Activated CD4-positive, alpha-beta T cell treated with anti-CD3 and anti-CD28 coated beads for 36 hours (primary cell): Measurements from ENCODE around the gene ANKRD18A. TPM values are rescaled to one million over a fixed set of nuclear protein-coding genes. Genes with fewer than 3 reads are reported as not detected.
"Not testable (repeated sequence)": the region's sequence is repeated elsewhere in the genome, so short reads cannot be mapped to it uniquely, and the experiment has no call there.

Experiments
- ATAC-seq: fragments of 200-7000 bp; cut with Tn5 transposase; one replicate; pipeline ENCODE4 v1.10.0; 2021; ENCODE audit warnings: mild to moderate bottlenecking, moderate library complexity
- CTCF ChIA-PET: fragments of 350-600 bp; sonication (Branson Sonifier 250); formaldehyde crosslinking; loops from one replicate; lab custom pipeline; 2021; ENCODE audit warnings: antibody characterized with exemption; lab: Charles Lee
- POLR2A ChIA-PET: fragments of 350-600 bp; sonication (Branson Sonifier 250); formaldehyde crosslinking; loops from one replicate; lab custom pipeline; 2021; ENCODE audit warnings: antibody characterized with exemption, inconsistent platforms; lab: Charles Lee
- DNase-seq: peaks from one replicate; pipeline ENCODE4 v3.0.0-alpha.2; 2020
- H3K27ac Mint-ChIP-seq: one replicate; pipeline ENCODE4 v1.8.0; 2021; ENCODE audit warnings: mixed read lengths
- H3K27me3 Mint-ChIP-seq: one replicate; pipeline ENCODE4 v1.8.0; 2021; ENCODE audit warnings: mixed read lengths
- H3K36me3 Mint-ChIP-seq: one replicate; pipeline ENCODE4 v1.8.0; 2021; ENCODE audit warnings: low read depth, mixed read lengths
- H3K4me1 Mint-ChIP-seq: one replicate; pipeline ENCODE4 v1.8.0; 2021; ENCODE audit warnings: mixed read lengths
- H3K4me3 Mint-ChIP-seq: one replicate; pipeline ENCODE4 v1.8.0; 2021; ENCODE audit warnings: mild to moderate bottlenecking, moderate library complexity, mixed read lengths
- H3K9me3 Mint-ChIP-seq: one replicate; pipeline ENCODE4 v1.8.0; 2021; ENCODE audit warnings: low read depth, mixed read lengths
- intact Hi-C, 2 experiments: fragments of 100-400 bp; cut with DNase I in 1 of 2; cut with micrococcal nuclease in 1 of 2; formaldehyde crosslinking; loops; one replicate each; pipeline versions ENCODE4 v1.14.2 to v1.15.1; 2022 to 2024; cut with DNase I, micrococcal nuclease
- total RNA-seq, 2 experiments: library from RNA; stranded (reverse); gene quantifications; one replicate each; pipeline ENCODE4 v1.2.3, GENCODE V29; 2021

ANKRD18A gene
- total RNA-seq, 2 experiments from 2014 or later = 6.4 to 7.5 TPM

DNA sequence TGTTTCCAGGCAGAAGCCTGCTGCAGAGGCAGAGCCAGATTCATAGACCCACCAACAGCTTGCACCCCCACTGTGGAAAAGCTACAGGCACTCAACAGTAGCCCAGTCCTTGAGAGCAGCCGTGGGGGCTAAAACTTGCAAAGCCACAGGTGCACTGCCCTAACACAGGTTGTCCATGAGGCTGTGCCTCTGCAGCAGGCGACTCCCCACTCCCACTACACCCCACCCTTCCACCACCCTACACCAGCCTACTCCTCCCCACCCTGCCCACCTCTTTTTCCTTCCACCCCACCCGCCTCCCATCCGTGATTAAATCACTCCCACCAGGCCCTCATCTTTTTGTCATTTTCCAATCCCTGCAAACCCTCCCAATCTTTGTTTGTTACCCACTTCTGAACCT is 55.2 kb downstream of the ANKRD18A start:
- H3K27ac Mint-ChIP-seq, H3K9me3 Mint-ChIP-seq, POLR2A ChIA-PET, intact Hi-C loops, ATAC-seq, CTCF ChIA-PET, H3K36me3 Mint-ChIP-seq, H3K4me3 Mint-ChIP-seq, H3K27me3 Mint-ChIP-seq, H3K4me1 Mint-ChIP-seq, DNase-seq: not testable (repeated sequence)

DNA sequence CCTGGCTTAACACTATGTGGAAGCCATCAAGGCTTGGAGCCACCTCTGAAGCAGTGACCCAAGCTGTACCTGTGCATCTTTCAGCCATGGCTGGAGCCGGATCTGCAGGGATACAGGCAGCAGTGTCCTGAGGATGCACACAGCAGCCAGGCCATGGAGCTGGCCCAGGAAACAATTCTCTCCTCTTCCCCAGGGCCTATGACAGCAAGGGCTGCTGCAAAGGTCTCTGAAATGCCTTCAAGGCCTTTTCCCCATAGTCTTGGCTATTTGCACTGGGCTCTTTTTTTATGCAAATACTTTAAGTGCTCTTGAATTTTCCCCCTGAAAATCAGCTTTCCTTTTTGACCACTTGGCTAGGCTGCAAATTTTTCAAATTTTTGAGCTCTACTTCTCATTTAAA is 56.5 kb downstream of the ANKRD18A start:
- H3K27me3 Mint-ChIP-seq, POLR2A ChIA-PET, CTCF ChIA-PET, DNase-seq, H3K4me3 Mint-ChIP-seq, H3K36me3 Mint-ChIP-seq, ATAC-seq, intact Hi-C loops, H3K9me3 Mint-ChIP-seq, H3K27ac Mint-ChIP-seq, H3K4me1 Mint-ChIP-seq: not testable (repeated sequence)

GRCh38 chr9:38561134-38561533 is 59.3 kb downstream of the ANKRD18A start:
- H3K27ac Mint-ChIP-seq, CTCF ChIA-PET, H3K4me1 Mint-ChIP-seq, H3K4me3 Mint-ChIP-seq, POLR2A ChIA-PET, DNase-seq, H3K9me3 Mint-ChIP-seq, intact Hi-C loops, ATAC-seq, H3K27me3 Mint-ChIP-seq, H3K36me3 Mint-ChIP-seq: not testable (repeated sequence)

DNA sequence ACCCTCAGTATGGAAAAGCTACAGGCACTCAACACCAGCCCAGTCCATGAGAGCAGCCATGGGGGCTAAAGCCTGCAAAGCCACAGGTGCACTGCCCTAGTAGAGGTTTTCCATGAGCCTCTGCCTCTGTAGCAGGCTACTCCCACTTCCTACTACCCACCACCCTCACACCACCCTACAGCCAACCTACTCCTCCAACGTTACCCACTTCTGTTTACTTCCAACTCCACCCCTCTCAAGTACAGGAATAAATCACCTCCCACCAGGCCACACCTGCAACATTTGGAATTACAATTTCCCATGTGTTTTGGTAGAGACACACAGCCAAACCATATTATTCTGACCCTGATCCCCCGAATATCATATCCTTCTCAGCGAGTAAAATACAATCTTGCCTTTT is 61.2 kb downstream of the ANKRD18A start:
- ATAC-seq, H3K36me3 Mint-ChIP-seq, H3K9me3 Mint-ChIP-seq, DNase-seq, H3K4me3 Mint-ChIP-seq, H3K4me1 Mint-ChIP-seq, POLR2A ChIA-PET, H3K27ac Mint-ChIP-seq, CTCF ChIA-PET, intact Hi-C loops, H3K27me3 Mint-ChIP-seq: not testable (repeated sequence)

GRCh38 chr9:38557746-38558145 is 62.6 kb downstream of the ANKRD18A start:
- H3K4me3 Mint-ChIP-seq, H3K9me3 Mint-ChIP-seq, H3K4me1 Mint-ChIP-seq, H3K27ac Mint-ChIP-seq, CTCF ChIA-PET, H3K36me3 Mint-ChIP-seq, intact Hi-C loops, ATAC-seq, H3K27me3 Mint-ChIP-seq, POLR2A ChIA-PET, DNase-seq: not testable (repeated sequence)

- ATAC-seq, H3K4me3 Mint-ChIP-seq, H3K27ac Mint-ChIP-seq, intact Hi-C loops, POLR2A ChIA-PET, H3K4me1 Mint-ChIP-seq, CTCF ChIA-PET, DNase-seq, H3K9me3 Mint-ChIP-seq, H3K27me3 Mint-ChIP-seq, H3K36me3 Mint-ChIP-seq: not testable (repeated sequence)
Measured at GRCh38 chr9:38554966-38555365, 65.4 kb downstream of the ANKRD18A start.

- H3K36me3 Mint-ChIP-seq, H3K27ac Mint-ChIP-seq, intact Hi-C loops, H3K27me3 Mint-ChIP-seq, H3K9me3 Mint-ChIP-seq, ATAC-seq, H3K4me3 Mint-ChIP-seq, POLR2A ChIA-PET, CTCF ChIA-PET, DNase-seq: not testable (repeated sequence)
- H3K4me1 Mint-ChIP-seq = peaks cover 12% of the 10 kb centered on the region
Measured at GRCh38 chr9:38553019-38553418, 67.4 kb downstream of the ANKRD18A start.

DNA sequence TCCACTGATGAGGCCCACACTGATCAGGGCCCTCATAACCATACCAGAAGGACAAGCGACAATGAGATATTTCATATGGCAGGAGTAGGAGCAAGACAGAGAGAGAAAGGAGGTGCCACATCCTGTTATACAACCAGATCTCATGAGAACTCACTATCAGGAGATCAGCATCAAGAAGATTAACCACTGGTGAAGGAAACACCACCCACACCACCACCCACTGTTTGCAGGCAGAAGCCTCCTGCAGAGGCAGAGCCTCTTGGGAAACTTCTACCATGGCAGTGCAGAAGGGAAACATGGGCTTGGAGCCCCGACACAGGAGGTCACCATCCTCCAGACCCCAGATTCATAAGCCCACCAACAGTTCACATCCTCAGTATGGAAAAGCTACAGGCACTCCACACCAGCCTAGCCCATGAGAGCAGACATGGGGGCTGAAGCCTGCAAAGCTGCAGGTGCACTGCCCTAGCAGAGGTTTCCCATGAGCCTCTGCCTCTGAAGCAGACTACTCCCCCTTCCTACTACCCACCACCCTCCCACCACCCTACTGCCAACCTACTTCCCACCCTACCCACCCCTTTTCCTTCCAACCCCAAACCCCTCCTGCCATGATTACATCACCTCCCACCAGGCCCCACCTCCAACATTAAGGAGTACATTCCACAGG is 73.8 kb downstream of the ANKRD18A start:
- H3K9me3 Mint-ChIP-seq, H3K4me3 Mint-ChIP-seq, POLR2A ChIA-PET, intact Hi-C loops, CTCF ChIA-PET, H3K27me3 Mint-ChIP-seq, H3K36me3 Mint-ChIP-seq, ATAC-seq: not testable (repeated sequence)
- Mint-ChIP-seq H3K4me1 (peaks cover 35% of the 10 kb centered on the region), H3K27ac (peak overlapping the region; percentile 58)
- peak; percentile 63 for DNase-seq

DNA sequence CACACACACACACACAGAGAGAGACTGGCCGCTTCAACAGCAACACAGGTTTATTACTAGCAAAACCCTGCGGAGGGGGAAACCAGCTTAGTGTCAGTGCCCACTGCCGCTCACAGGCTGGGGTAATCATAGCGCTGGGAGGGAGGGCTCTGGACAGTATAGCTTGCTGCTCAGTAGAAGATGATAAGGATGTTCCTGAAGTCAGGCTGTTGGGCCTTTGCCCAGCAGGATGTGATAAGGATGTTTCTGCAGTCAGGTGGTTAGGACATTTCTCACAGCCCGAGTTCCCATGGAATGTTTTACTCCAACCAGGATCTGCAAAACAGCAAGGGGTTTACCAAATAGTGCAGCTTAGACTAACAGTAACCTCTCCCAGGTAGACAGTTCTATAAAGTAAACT is 79.9 kb downstream of the ANKRD18A start:
- H3K27me3 Mint-ChIP-seq, intact Hi-C loops, CTCF ChIA-PET, H3K4me1 Mint-ChIP-seq, H3K36me3 Mint-ChIP-seq, DNase-seq, POLR2A ChIA-PET, H3K4me3 Mint-ChIP-seq, H3K27ac Mint-ChIP-seq, ATAC-seq, H3K9me3 Mint-ChIP-seq: not testable (repeated sequence)

GRCh38 chr9:38529317-38529716 is 91.1 kb downstream of the ANKRD18A start:
- Mint-ChIP-seq H3K27me3 (peaks cover 2% of the 10 kb centered on the region), H3K9me3 (peaks cover 8% of the 10 kb centered on the region), H3K27ac (no peak overlapping the region), H3K36me3 (peaks cover 3% of the 10 kb centered on the region), H3K4me3 (no peak overlapping the region), H3K4me1 (no peaks in the 10 kb centered on the region)
- intact Hi-C loops = no loop called here
- ATAC-seq (no peak), DNase-seq (no peak)
- CTCF ChIA-PET = no interaction called here
- POLR2A ChIA-PET = no interaction called here

GRCh38 chr9:38527503-38527902 is 92.9 kb downstream of the ANKRD18A start:
- Mint-ChIP-seq H3K36me3 (peaks cover 3% of the 10 kb centered on the region), H3K9me3 (peaks cover 8% of the 10 kb centered on the region), H3K4me3 (no peak overlapping the region), H3K4me1 (no peaks in the 10 kb centered on the region), H3K27me3 (peaks cover 2% of the 10 kb centered on the region), H3K27ac (no peak overlapping the region)
- ChIA-PET CTCF (no interaction called here), POLR2A (no interaction called here)
- intact Hi-C loops = no loop called here
- ATAC-seq (no peak), DNase-seq (no peak)

- H3K4me1 Mint-ChIP-seq = no peaks in the 10 kb centered on the region
- H3K9me3 Mint-ChIP-seq = peaks cover 7% of the 10 kb centered on the region
- CTCF ChIA-PET = no interaction called here
- no peak for ATAC-seq
- intact Hi-C loops = no loop called here
- POLR2A ChIA-PET = no interaction called here
- H3K27ac Mint-ChIP-seq = no peak overlapping the region
- no peak overlapping the region for H3K4me3 Mint-ChIP-seq
- peaks cover 2% of the 10 kb centered on the region for H3K27me3 Mint-ChIP-seq
- DNase-seq = no peak
- H3K36me3 Mint-ChIP-seq = peaks cover 3% of the 10 kb centered on the region
Measured at GRCh38 chr9:38526591-38526990, 93.8 kb downstream of the ANKRD18A start.
